Activated T-cell treated with anti-CD3 and anti-CD28 coated beads, Interleukin-2, amount 50 U/mL, for 48 hours (primary cell): Measurements from ENCODE around the gene DNAJC27.

Source experiments
- DNase-seq, 2 experiments: peaks; one replicate each; pipeline ENCODE4 v3.0.0-alpha.2; 2020

The DNAJC27 gene

DNA sequence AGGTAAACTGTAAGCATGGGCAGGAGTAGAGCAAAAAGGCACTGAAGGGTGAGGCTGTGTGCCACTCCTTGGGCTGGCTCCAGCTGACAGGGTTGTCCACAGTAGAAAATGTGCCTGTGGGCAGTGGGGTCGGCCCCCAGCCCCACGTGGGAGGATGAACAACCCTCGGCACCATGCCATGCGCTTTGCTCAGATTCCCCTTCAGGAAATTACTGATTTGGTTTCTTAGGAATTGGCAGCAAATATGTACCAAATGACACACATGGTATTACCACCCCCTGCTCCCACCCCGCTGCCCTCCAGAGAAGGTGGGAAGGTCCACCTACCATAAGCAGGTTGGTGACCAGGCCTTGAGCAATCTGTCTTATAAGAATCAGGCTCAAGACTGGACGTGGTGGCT is 65.3 kb downstream of the DNAJC27 start:
- no peak for DNase-seq

DNA sequence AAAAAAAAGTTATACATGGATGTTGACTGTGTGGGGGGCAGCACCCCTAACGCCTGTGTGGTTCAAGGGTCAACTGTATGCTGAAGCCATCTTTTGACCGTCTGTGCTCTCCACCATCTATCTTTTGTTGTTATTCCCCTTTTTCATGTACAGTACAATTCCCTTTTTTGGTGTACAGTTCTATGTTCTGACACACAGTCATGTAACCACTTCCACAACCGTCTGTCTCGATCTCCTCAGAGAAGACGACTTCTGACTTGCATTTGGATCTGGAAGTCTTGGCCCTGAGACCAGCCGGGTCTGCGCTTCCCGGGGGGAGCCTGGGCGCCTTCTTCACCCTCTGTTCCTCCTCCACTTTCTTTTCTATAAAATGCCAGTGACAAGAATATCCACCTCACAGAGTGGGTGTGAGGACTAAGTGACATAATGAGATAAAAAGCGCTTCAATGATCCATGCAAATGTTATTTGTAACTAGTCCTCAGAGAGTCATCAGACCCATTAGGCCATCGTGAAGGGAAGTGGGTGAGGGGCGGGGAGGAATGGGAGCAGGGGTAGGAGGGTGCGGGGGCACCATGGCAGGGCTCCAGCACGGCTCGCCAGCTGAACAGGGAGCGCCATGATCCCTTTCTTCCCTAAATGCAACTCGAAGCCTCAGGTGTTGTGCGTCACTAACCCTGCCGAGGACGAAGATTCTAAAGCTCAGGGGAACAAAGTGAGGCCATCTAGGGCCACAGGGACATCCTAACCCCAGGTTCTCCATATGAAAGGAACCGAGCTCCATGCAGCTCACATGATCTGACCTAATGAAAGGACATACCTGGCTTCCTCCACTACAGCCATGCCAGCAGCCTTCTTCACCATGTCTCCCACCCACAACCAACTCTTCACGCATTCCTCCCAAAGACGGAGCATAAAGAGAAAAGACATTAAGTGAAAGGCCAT is 68.3 kb downstream of the DNAJC27 start:
- DNase-seq = no peak

DNA sequence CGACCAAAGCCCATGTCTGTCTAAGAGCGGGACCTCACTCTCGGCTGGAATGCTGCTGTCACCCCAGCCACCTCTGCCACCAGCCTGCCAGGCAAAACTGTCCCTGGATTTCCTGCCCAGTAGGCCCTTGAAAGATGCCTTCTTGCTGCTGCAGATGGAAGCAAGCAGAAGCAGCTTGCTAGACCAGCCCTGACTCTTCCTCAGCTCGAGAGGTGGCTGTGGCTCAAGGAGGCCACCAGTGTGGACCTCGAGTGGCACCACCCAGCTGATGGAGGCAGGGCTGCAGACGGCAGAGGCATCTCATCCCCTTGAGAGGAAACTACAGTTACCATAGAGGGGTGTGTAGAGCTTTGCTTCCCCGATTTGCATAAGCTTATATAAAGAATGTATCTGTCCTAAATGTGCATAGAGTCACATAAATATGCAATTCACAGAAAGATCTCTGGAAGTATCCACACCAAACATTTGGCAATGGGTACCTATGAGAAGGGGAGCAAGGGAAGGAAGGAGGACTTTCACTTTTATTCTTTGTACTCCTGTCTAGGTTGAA is 72.3 kb downstream of the DNAJC27 start:
- no peak for DNase-seq

DNA sequence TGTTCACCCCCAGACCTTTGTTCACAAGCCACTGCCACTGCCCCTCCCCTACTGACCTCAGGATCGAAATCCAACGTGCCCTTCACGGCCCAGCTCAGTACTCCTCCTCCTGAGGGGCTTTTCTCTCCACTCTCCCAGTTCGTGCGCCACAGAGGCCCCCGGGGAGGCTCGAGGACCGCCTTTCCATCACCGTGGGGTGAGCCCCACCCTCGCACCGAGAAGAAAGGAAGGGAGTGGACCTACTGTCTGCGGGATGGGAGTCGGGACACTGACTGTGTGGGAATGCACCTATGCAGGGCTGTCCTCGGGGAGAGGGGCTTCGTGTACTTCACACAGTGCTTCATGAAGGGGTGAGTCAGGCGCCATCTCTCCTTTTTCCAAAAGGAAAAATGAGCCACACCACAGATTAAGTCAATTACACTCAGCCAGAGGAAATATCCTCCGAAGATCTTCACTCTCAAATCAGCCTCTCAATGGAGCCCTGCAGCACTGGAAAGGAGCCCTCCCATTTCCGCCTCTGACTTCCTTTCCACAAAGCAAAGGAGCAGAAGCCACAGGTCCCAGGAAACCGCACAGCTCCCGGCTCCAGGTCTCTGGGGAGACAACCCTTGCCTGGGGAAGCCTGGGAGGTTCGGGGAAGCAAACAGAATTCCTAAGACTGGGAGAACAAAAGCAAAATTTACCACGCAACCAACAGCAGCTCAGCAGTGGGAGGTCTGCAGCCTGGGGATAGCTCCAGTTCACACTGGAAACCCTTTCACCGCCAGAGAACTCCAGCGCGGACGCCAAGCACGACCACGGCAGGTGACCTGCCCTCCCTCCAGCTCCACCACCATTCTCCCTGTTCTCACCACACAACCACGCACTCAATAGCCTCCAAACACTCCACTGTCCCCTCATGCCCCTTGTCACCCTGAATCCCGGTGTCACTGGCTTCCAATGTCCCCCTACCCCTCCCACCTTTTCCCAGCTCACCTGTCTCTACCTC is 73.3 kb downstream of the DNAJC27 start:
- DNase-seq = no peak

DNA sequence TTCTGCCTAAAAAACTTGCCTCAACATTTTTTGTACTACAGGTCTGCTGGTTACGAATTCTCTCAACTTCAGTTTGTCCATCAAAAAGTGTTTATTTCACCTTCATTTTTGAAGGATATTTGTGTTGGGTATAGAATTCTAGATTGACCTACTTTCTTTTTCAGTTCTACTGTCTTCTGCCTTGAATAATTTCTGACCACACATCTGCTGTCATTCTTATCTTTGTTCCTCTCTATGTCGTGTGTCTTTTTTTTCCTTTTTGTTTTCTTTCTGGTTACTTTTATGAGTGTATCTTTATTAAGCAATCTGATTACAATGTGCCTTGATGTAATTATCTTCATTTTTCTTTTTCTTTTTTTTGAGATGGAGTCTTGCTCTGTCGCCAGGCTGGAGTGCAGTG is 77.0 kb downstream of the DNAJC27 start:
- DNase-seq = no peak

DNA sequence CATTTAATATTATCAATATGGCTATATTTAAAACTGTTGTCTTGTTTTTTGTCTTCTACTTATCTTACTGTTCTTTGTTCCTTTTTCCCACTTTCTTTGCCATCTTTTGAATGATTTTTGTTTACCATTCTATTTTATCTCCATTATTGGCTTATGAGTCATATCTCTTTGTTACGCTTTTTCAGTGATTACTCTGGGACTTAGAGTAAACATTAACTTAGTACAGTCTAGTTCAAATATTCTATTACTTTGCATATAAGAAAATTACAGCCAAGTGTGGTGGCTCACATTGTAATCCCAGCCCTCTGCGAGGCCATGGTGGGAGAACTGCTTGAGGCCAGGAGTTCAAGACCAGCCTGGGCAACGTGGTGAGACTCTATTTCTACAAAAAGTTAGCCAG is 77.8 kb downstream of the DNAJC27 start:
- no peak for DNase-seq
